NT2/D1 (cell line): Measurements from ENCODE around the gene BCAM.

Source experiments
- SUZ12 ChIP-seq: IDR thresholded peaks from 2 replicates; pipeline ENCODE4 v1.6.1; 2011; ENCODE audit not compliant: insufficient read length, insufficient read depth; ENCODE audit errors: extremely low read depth
- YY1 ChIP-seq: IDR thresholded peaks from 2 replicates; pipeline ENCODE4 v1.6.1; 2011; ENCODE audit not compliant: insufficient read length, insufficient read depth
- ZNF274 ChIP-seq: IDR thresholded peaks from 2 replicates; pipeline ENCODE4 v1.6.1; 2011; ENCODE audit warnings: mild to moderate bottlenecking, low read depth, low read length

DNA sequence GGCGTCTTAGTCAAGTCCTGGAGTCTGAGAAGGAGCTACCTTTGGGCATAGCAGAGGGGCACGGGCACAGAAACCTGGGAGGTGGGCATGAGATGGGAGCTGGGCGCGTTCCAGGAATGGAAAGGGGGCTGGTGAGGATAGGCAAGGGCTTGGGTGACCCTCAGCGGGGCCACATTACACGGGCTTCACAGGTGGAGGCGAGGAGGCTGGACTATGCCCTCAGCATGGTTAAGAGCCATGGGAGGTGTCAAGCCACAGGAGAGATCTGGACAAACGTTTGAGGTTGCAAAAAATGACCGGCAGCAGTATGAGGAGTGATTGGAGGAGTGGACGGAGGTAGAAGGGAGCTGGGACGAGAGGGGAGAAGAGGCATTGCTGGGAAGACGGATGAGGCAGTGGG is 58.7 kb downstream of the BCAM start:
- TF ChIP-seq SUZ12 (no peak), YY1 (no peak), ZNF274 (no peak)
